Hematopoietic multipotent progenitor cell (in vitro differentiated cells): Measurements from ENCODE around the gene NKIRAS1. TPM values are rescaled to one million over a fixed set of nuclear protein-coding genes. Genes with fewer than 3 reads are reported as not detected.

Experiments used
- DNase-seq, 3 donors: peaks; one replicate each; pipeline ENCODE4 v3.0.0-alpha.2; 2011 to 2015; ENCODE audit warnings: low read depth in 2 of 3, low spot score in 2 of 3
- total RNA-seq: library from RNA; depleted of rRNA; stranded (reverse); fragments of >200 nt; gene quantifications from one replicate; pipeline ENCODE4 v1.2.3, GENCODE V29; 2012

The NKIRAS1 gene
- total RNA-seq, 1 donor, result 2.7 TPM

- no peak for DNase-seq
Observed at GRCh38 chr3:23911397-23911796, 5.4 kb downstream of the NKIRAS1 start.

- no peak for DNase-seq
Observed at GRCh38 chr3:23909341-23909740, 7.4 kb downstream of the NKIRAS1 start.

- DNase-seq, result no peak
Observed at GRCh38 chr3:23904545-23904944, 12.2 kb downstream of the NKIRAS1 start.

- DNase-seq, result no peak
Observed at GRCh38 chr3:23900744-23901143, 16.0 kb downstream of the NKIRAS1 start.

- no peak for DNase-seq
Observed at GRCh38 chr3:23895181-23895580, 21.6 kb downstream of the NKIRAS1 start.

- no peak for DNase-seq
Observed at GRCh38 chr3:23894254-23895061, 22.3 kb downstream of the NKIRAS1 start.

GRCh38 chr3:23889950-23890349, 26.8 kb downstream of the NKIRAS1 start:
- DNase-seq, result no peak

- DNase-seq, result no peak
Observed at GRCh38 chr3:23889386-23889785, 27.4 kb downstream of the NKIRAS1 start.

GRCh38 chr3:23888617-23889228, 28.1 kb downstream of the NKIRAS1 start:
- peak; percentile 16 to 74 (median 45) for DNase-seq

GRCh38 chr3:23886311-23886710, 30.5 kb downstream of the NKIRAS1 start:
- DNase-seq, result no peak

GRCh38 chr3:23885210-23885609, 31.6 kb downstream of the NKIRAS1 start:
- no peak for DNase-seq

- peak in 1 of 3 donors; percentile 18 for DNase-seq
Observed at GRCh38 chr3:23884481-23884880, 32.3 kb downstream of the NKIRAS1 start.

GRCh38 chr3:23882487-23882918, 34.3 kb downstream of the NKIRAS1 start:
- DNase-seq, result no peak

GRCh38 chr3:23881993-23882392, 34.8 kb downstream of the NKIRAS1 start:
- peak in 2 of 3 donors; percentile 59 to 79 for DNase-seq

GRCh38 chr3:23880703-23881339, 36.0 kb downstream of the NKIRAS1 start:
- DNase-seq, result no peak

- no peak for DNase-seq
Observed at GRCh38 chr3:23879485-23879884, 37.3 kb downstream of the NKIRAS1 start.

- peak in 1 of 3 donors; percentile 59 for DNase-seq
Observed at GRCh38 chr3:23877329-23877980, 39.3 kb downstream of the NKIRAS1 start.

GRCh38 chr3:23876923-23877322, 39.9 kb downstream of the NKIRAS1 start:
- DNase-seq, result no peak

- no peak for DNase-seq
Observed at GRCh38 chr3:23875113-23875725, 41.6 kb downstream of the NKIRAS1 start.

GRCh38 chr3:23874359-23875112, 42.3 kb downstream of the NKIRAS1 start:
- DNase-seq, result no peak
